Peyer's patch (tissue), 4 donors: ENCODE measurements around the gene LYPLA2. TPM values are rescaled to one million over a fixed set of nuclear protein-coding genes. Genes with fewer than 3 reads are reported as not detected.
"Not testable (repeated sequence)": the region's sequence is repeated elsewhere in the genome, so short reads cannot be mapped to it uniquely, and the experiment has no call there.

Experiments
- DNase-seq, 3 donors: peaks; one replicate each; pipeline ENCODE4 v3.0.0-alpha.2; 2017 to 2019
- H3K27ac ChIP-seq, 4 donors: fragments of 200-600 bp; sonication (generic); one replicate each; pipeline ENCODE4 v1.5.1; 2016 to 2019
- H3K27me3 ChIP-seq, 2 donors: fragments of 200-600 bp; sonication (generic); one replicate each; pipeline ENCODE4 v1.5.1; 2019
- H3K36me3 ChIP-seq, 3 donors: fragments of 200-600 bp; sonication (generic); one replicate each; pipeline ENCODE4 v1.5.1; 2016 to 2019
- H3K4me1 ChIP-seq, 4 donors: fragments of 200-600 bp; sonication (generic); one replicate each; pipeline ENCODE4 v1.5.1; 2016 to 2019
- H3K4me3 ChIP-seq, 4 donors: fragments of 200-600 bp; sonication (generic); 1 replicate in 3 of 4; 2 replicates in 1 of 4; pipeline ENCODE4 v1.5.1; 2016 to 2019; ENCODE audit warnings: mild to moderate bottlenecking in 1 of 4
- H3K9me3 ChIP-seq, 4 donors: fragments of 200-600 bp; sonication (generic); one replicate each; pipeline ENCODE4 v1.5.1; 2016 to 2019; ENCODE audit warnings: mild to moderate bottlenecking in 1 of 4
- CTCF ChIP-seq, 6 experiments: fragments of 450-650 bp in 4 of 6; fragments of 200-600 bp in 2 of 6; sonication (generic) in 1 of 6; IDR thresholded peaks; one replicate each; pipeline ENCODE4 v1.5.1; 2017 to 2019; ENCODE audit warnings: antibody characterized with exemption in 6 of 6, mild to moderate bottlenecking in 3 of 6, moderate library complexity in 1 of 6
- POLR2A ChIP-seq, 2 donors: fragments of 450-650 bp; IDR thresholded peaks; one replicate each; pipeline ENCODE4 v1.5.1; 2017; ENCODE audit warnings: antibody characterized with exemption in 2 of 2, mild to moderate bottlenecking in 2 of 2, moderate library complexity in 2 of 2
- total RNA-seq, 4 donors: library from RNA; depleted of rRNA; stranded (reverse); fragments of >200 nt; gene quantifications; one replicate each; pipeline ENCODE4 v1.1.0, GENCODE V29; 2016

Gene LYPLA2
- total RNA-seq, 4 donors from 2014 or later: 47.0 to 117 (median 105) TPM

GRCh38 chr1:23793018-23793781 is 2.3 kb downstream of the LYPLA2 start:
- peak overlapping the region in 1 of 4 donors; percentile 27 for H3K27ac ChIP-seq

GRCh38 chr1:23793861-23794731 is 3.2 kb downstream of the LYPLA2 start:
- no peak overlapping the region for H3K4me3 ChIP-seq
- peaks cover 8 to 35% (median 10%) of the 10 kb centered on the region in 4 donors for H3K4me1 ChIP-seq
- H3K27ac ChIP-seq: peak overlapping the region in 1 of 4 donors; percentile 27
- H3K36me3 ChIP-seq: peaks cover 0 to 50% (median 0%) of the 10 kb centered on the region in 3 donors
- TF ChIP-seq POLR2A (IDR thresholded peaks at IDR 0.05): no peak
- TF ChIP-seq CTCF (IDR thresholded peaks at IDR 0.05): no peak
- H3K27me3 ChIP-seq: no peaks in the 10 kb centered on the region
- DNase-seq: peak in 1 of 3 donors; percentile 51
- H3K9me3 ChIP-seq: no peaks in the 10 kb centered on the region

More at GRCh38 chr1:23793018-23793781, 2.3 kb downstream of the LYPLA2 start:
- H3K4me1 ChIP-seq: peaks cover 5 to 29% (median 10%) of the 10 kb centered on the region in 4 donors
- no peak for TF ChIP-seq POLR2A (IDR thresholded peaks at IDR 0.05)
- no peak for TF ChIP-seq CTCF (IDR thresholded peaks at IDR 0.05)
- H3K4me3 ChIP-seq: no peak overlapping the region
- peak in 1 of 3 donors; percentile 81 for DNase-seq
- peaks cover 0 to 56% (median 0%) of the 10 kb centered on the region in 3 donors for H3K36me3 ChIP-seq
- H3K27me3 ChIP-seq: no peaks in the 10 kb centered on the region
- H3K9me3 ChIP-seq: no peaks in the 10 kb centered on the region

- DNase-seq: peak in 1 of 3 donors; percentile 45
- H3K36me3 ChIP-seq: peaks cover 0 to 50% (median 0%) of the 10 kb centered on the region in 3 donors
- not testable (repeated sequence) for H3K27ac ChIP-seq
These were observed 3.8 kb downstream of the LYPLA2 start for GRCh38 chr1:23794732-23795182.

GRCh38 chr1:23795676-23796465 is 4.9 kb downstream of the LYPLA2 start:
- Histone ChIP-seq H3K9me3 (no peaks in the 10 kb centered on the region), H3K4me1 (peaks cover 9 to 40% (median 20%) of the 10 kb centered on the region in 4 donors), H3K36me3 (peaks cover 0 to 50% (median 0%) of the 10 kb centered on the region in 3 donors), H3K27ac (peak overlapping the region in 1 of 4 donors; percentile 45), H3K4me3 (no peak overlapping the region), H3K27me3 (no peaks in the 10 kb centered on the region)
- TF ChIP-seq POLR2A (IDR thresholded peaks at IDR 0.05) (no peak), CTCF (IDR thresholded peaks at IDR 0.05) (no peak)
- DNase-seq: peak in 1 of 3 donors; percentile 46

More at GRCh38 chr1:23794732-23795182, 3.8 kb downstream of the LYPLA2 start:
- H3K27me3 ChIP-seq, H3K9me3 ChIP-seq, H3K4me3 ChIP-seq: not testable (repeated sequence)
- H3K4me1 ChIP-seq: peaks cover 9 to 42% (median 15%) of the 10 kb centered on the region in 4 donors

- DNase-seq: peak in 1 of 3 donors; percentile 65
- Histone ChIP-seq H3K27ac (peak overlapping the region in 1 of 4 donors; percentile 45), H3K4me3 (no peak overlapping the region), H3K27me3 (no peaks in the 10 kb centered on the region), H3K9me3 (no peaks in the 10 kb centered on the region), H3K4me1 (peaks cover 9 to 43% (median 25%) of the 10 kb centered on the region in 4 donors), H3K36me3 (peaks cover 0 to 50% (median 0%) of the 10 kb centered on the region in 3 donors)
- TF ChIP-seq POLR2A (IDR thresholded peaks at IDR 0.05) (no peak), CTCF (IDR thresholded peaks at IDR 0.05) (peak in 3 of 6 experiments; percentile 39 to 44 (median 39))
These were observed 5.7 kb downstream of the LYPLA2 start for GRCh38 chr1:23796466-23797271.
